PC-9 (cell line): ENCODE results near the gene SH3TC1.

Experiments used
- EZH2 ChIP-seq: fragments of 200-600 bp; sonication (generic); IDR thresholded peaks from 2 replicates; pipeline ENCODE4 v1.8.0; 2017; ENCODE audit warnings: antibody characterized with exemption, low read depth
- TF ChIP-seq, protein P1 (sequence below): fragments of 200-600 bp; sonication (generic); conservative IDR thresholded peaks from 2 replicates; pipeline ENCODE4 v1.6.1; 2017; ENCODE audit warnings: mixed run types, antibody characterized with exemption, mild to moderate bottlenecking, moderate library complexity

DNA sequence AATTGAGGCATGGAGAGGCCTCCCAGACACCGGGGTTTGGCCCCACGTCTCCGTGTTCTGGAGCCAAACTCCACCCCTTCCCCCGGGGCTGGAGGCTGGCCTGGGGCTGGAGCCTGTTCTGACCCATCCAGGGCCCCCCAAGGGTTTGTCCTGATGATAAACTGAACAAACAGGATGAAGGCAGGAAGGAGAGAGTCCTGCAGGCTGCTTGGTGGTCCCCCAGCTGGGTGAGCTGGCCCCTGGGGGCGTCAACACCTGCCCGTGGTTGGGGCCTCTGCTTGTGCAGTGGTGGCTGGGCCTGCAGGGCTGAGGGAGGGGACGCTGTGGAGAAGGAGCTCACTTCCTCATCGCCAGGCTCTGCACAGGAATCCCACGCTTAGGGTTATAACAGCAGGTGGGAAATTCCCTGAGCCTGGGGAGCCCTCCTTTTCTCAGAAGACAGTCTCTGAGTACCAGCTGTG is 2.3 kb downstream of the SH3TC1 start:
- TF ChIP-seq, protein P1, sequence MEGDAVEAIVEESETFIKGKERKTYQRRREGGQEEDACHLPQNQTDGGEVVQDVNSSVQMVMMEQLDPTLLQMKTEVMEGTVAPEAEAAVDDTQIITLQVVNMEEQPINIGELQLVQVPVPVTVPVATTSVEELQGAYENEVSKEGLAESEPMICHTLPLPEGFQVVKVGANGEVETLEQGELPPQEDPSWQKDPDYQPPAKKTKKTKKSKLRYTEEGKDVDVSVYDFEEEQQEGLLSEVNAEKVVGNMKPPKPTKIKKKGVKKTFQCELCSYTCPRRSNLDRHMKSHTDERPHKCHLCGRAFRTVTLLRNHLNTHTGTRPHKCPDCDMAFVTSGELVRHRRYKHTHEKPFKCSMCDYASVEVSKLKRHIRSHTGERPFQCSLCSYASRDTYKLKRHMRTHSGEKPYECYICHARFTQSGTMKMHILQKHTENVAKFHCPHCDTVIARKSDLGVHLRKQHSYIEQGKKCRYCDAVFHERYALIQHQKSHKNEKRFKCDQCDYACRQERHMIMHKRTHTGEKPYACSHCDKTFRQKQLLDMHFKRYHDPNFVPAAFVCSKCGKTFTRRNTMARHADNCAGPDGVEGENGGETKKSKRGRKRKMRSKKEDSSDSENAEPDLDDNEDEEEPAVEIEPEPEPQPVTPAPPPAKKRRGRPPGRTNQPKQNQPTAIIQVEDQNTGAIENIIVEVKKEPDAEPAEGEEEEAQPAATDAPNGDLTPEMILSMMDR: no peak
- TF ChIP-seq EZH2: no peak
